ENCODE results near the gene MRPL17.
A peak's percentile ranks its signal among the peaks of the same experiment; 100 is the strongest.

The MRPL17 gene

DNA sequence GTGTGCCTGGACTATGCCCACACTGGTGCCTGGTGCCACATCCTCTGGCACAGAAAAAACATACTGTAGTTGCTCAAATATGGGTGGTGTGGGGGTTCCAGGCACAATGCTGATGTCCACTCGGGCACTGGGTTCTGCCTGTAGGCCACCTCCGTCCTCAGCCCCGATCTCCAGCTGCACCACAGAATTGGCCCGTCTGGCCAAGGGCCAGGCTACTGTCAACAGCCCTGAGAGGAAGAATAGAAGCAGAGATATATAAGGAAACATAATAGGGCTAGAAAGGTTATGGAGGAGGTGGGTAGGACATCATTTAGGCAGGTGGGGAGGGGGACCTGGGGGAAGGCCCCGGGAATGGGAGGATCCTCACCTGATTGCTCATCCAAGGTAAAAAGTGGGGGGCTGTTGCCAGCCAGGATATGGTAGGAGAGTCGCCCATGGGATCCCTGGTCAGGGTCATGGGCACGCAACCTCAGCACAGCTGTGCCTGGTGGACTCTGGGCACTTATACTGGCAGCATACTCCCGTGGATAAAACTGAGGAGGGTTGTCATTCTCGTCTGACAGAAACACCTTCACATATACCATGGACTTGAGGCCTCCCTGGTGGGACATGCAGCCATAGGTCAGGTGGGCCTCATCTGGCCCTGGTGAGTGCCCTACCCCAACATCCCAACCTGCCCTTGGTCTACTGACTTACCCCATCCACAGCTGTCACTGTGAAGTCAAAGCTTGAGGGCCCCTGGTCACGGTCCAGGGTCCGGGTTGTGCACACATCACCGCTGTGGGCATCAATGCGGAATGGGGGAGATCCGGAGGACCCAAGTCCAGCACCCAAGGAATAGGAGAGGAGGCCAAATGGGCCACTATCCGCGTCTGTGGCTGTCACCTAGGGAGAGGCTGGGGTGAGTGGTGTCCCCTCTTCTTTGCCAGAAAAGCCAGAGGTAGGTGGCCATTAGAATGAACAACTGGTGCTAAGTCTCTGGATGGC is 49.4 kb downstream of the MRPL17 start:
- no CpG with 5 or more reads among the region's 16 CpGs for WGBS, 2 donors (ENCODE audit: extremely low coverage in 2 of 2, insufficient read length in 2 of 2, insufficient replicate concordance in 1 of 2)
- Histone ChIP-seq H4K8ac (ENCODE audit: low read depth, low read length) (no peak overlapping the region), H3K4me1 (ENCODE audit: control insufficient read depth in 2 of 2, insufficient read depth in 1 of 2, low read depth in 1 of 2, low read length in 2 of 2) (peaks cover 10 to 11% of the 10 kb centered on the region in 2 donors), H3K18ac (ENCODE audit: low read length) (no peak overlapping the region), H3K9me3 (replicated peaks in 1 of 2; ENCODE audit: control insufficient read depth in 2 of 2, insufficient read depth in 1 of 2, low read depth in 1 of 2, low read length in 2 of 2) (peaks cover 0 to 4% of the 10 kb centered on the region in 2 donors), H2BK120ac (ENCODE audit: low read depth, low read length) (no peak overlapping the region), H3K79me1 (ENCODE audit: low read depth, low read length) (peaks cover 2% of the 10 kb centered on the region), H3K27ac (replicated peaks; ENCODE audit: low read length) (no peak overlapping the region), H3K9ac (ENCODE audit: low read depth, low read length, poor library complexity) (no peak overlapping the region), H2AK5ac (ENCODE audit: low read depth, low read length) (no peak overlapping the region), H2AFZ (ENCODE audit: low read length) (no peak overlapping the region), H2BK5ac (ENCODE audit: low read length) (peak overlapping the region; percentile 1), H3K14ac (ENCODE audit: low read length) (no peak overlapping the region), H3K4me2 (ENCODE audit: insufficient read depth, low read length, poor library complexity, severe bottlenecking) (no peak overlapping the region), H2BK12ac (ENCODE audit: low read length) (no peak overlapping the region), H3K36me3 (replicated peaks in 1 of 2; ENCODE audit: control insufficient read depth in 2 of 2, insufficient read depth in 2 of 2, low read length in 2 of 2) (peaks cover 2 to 82% of the 10 kb centered on the region in 2 donors), H3K27me3 (ENCODE audit: control insufficient read depth in 3 of 3, insufficient read depth in 3 of 3, low read depth in 1 of 3, low read length in 3 of 3) (peaks cover 0 to 24% (median 3%) of the 10 kb centered on the region in 3 experiments), H3K23ac (ENCODE audit: low read depth, low read length, poor library complexity) (peak overlapping the region; percentile 25), H3K4me3 (ENCODE audit: low read length in 2 of 2) (no peak overlapping the region), H3K4ac (ENCODE audit: low read length) (no peak overlapping the region), H2BK15ac (ENCODE audit: low read length) (no peak overlapping the region), H4K91ac (ENCODE audit: low read depth, low read length, poor library complexity) (no peak overlapping the region)
- DNase-seq (ENCODE audit: low spot score): no peak

DNA sequence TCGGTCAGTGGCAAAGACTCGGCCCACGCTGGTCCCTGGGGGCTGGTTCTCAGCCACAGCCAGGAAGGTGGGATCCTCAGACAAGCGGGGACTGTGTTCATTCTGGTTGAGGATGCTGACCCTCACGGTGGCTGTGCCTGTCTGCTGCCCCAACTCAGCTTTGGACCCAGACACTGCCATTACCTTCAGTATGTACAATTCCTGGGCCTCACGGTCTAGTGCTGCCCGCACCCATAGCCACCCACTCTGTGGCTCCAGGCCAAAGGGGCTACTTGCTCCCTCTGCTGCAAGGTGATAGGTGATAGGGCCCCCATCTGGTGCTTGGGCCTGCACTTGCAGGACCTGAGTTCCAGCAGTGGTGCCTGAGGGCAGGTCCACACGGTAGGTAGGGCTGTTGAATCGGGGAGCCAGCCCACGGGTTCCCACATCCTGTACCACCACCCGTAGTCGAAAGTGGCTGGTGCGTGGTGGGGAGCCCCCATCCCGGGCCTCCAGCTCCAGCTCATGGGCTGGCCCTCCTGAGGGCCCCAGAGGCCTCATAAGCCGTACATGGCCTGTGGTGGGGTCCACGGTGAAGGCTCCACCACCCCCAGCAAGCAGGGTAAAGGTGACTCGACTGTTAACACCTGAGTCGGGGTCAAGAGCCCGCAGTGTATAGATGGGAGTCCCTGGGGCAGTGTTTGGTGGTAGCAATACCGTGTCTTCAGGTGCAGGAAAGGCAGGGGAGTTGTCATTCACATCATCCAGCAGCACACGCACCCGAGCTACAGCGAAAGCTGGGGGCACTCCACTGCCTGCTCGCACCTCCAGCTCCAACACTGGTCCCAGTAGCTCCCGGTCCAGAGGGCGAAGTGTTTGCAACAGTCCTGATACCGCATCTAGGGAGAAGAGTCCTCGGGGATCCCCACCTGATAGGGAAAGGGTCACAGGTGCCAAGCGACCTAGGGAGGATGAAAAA is 50.7 kb downstream of the MRPL17 start:
- Histone ChIP-seq H3K14ac (ENCODE audit: low read length) (no peak overlapping the region), H2BK15ac (ENCODE audit: low read length) (no peak overlapping the region), H3K23ac (ENCODE audit: low read depth, low read length, poor library complexity) (no peak overlapping the region), H3K9me3 (replicated peaks in 1 of 2; ENCODE audit: control insufficient read depth in 2 of 2, insufficient read depth in 1 of 2, low read depth in 1 of 2, low read length in 2 of 2) (peaks cover 0 to 4% of the 10 kb centered on the region in 2 donors), H4K8ac (ENCODE audit: low read depth, low read length) (no peak overlapping the region), H3K4me3 (ENCODE audit: low read length in 2 of 2) (no peak overlapping the region), H3K79me1 (ENCODE audit: low read depth, low read length) (peaks cover 2% of the 10 kb centered on the region), H3K4me2 (ENCODE audit: insufficient read depth, low read length, poor library complexity, severe bottlenecking) (no peak overlapping the region), H2AFZ (ENCODE audit: low read length) (no peak overlapping the region), H2AK5ac (ENCODE audit: low read depth, low read length) (no peak overlapping the region), H3K4ac (ENCODE audit: low read length) (no peak overlapping the region), H3K18ac (ENCODE audit: low read length) (no peak overlapping the region), H2BK12ac (ENCODE audit: low read length) (no peak overlapping the region), H3K4me1 (ENCODE audit: control insufficient read depth in 2 of 2, insufficient read depth in 1 of 2, low read depth in 1 of 2, low read length in 2 of 2) (peaks cover 10 to 11% of the 10 kb centered on the region in 2 donors), H3K27me3 (ENCODE audit: control insufficient read depth in 3 of 3, insufficient read depth in 3 of 3, low read depth in 1 of 3, low read length in 3 of 3) (peaks cover 0 to 24% (median 3%) of the 10 kb centered on the region in 3 experiments), H4K91ac (ENCODE audit: low read depth, low read length, poor library complexity) (no peak overlapping the region), H2BK120ac (ENCODE audit: low read depth, low read length) (no peak overlapping the region), H3K36me3 (replicated peaks in 1 of 2; ENCODE audit: control insufficient read depth in 2 of 2, insufficient read depth in 2 of 2, low read length in 2 of 2) (peaks cover 2 to 82% of the 10 kb centered on the region in 2 donors), H3K9ac (ENCODE audit: low read depth, low read length, poor library complexity) (no peak overlapping the region), H3K27ac (replicated peaks; ENCODE audit: low read length) (no peak overlapping the region), H2BK5ac (ENCODE audit: low read length) (no peak overlapping the region)
- DNase-seq (ENCODE audit: low spot score): no peak
- WGBS, 2 donors (ENCODE audit: extremely low coverage in 2 of 2, insufficient read length in 2 of 2, insufficient replicate concordance in 1 of 2): no CpG with 5 or more reads among the region's 29 CpGs

DNA sequence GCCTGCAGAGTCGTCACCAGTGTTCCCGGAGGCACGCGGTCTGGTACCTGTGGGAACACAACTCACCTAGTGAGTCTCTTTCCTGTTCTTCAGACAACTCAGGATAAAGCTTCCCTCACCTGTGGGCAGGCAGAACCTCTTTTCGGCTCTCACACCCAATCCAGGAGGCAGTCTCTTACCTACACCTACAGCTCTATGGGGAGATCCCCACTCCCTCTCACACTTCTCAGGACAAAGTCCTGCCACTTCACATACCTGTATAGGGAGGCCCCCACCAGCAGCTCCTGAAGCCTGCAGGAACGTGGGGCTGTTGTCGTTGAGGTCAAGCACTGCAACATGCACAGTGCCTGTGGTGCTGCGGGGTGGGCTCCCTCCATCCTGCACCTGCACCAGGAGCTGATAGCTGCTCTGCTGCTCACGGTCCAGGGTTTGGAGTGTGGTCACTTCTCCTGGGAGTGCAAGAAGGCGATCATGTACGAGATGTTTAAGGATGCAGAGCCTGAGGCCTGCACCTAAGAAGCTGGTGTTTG is 51.7 kb downstream of the MRPL17 start:
- Histone ChIP-seq H3K36me3 (replicated peaks in 1 of 2; ENCODE audit: control insufficient read depth in 2 of 2, insufficient read depth in 2 of 2, low read length in 2 of 2) (peaks cover 8 to 84% of the 10 kb centered on the region in 2 donors), H3K23ac (ENCODE audit: low read depth, low read length, poor library complexity) (peak overlapping the region; percentile 50), H2BK15ac (ENCODE audit: low read length) (no peak overlapping the region), H2AK5ac (ENCODE audit: low read depth, low read length) (no peak overlapping the region), H2AFZ (ENCODE audit: low read length) (no peak overlapping the region), H3K4me2 (ENCODE audit: insufficient read depth, low read length, poor library complexity, severe bottlenecking) (no peak overlapping the region), H2BK120ac (ENCODE audit: low read depth, low read length) (no peak overlapping the region), H3K27ac (replicated peaks; ENCODE audit: low read length) (no peak overlapping the region), H3K79me1 (ENCODE audit: low read depth, low read length) (peaks cover 2% of the 10 kb centered on the region), H4K91ac (ENCODE audit: low read depth, low read length, poor library complexity) (no peak overlapping the region), H3K14ac (ENCODE audit: low read length) (no peak overlapping the region), H3K9me3 (replicated peaks in 1 of 2; ENCODE audit: control insufficient read depth in 2 of 2, insufficient read depth in 1 of 2, low read depth in 1 of 2, low read length in 2 of 2) (peaks cover 0 to 4% of the 10 kb centered on the region in 2 donors), H3K4me3 (ENCODE audit: low read length in 2 of 2) (no peak overlapping the region), H3K4ac (ENCODE audit: low read length) (no peak overlapping the region), H3K18ac (ENCODE audit: low read length) (no peak overlapping the region), H3K4me1 (ENCODE audit: control insufficient read depth in 2 of 2, insufficient read depth in 1 of 2, low read depth in 1 of 2, low read length in 2 of 2) (peaks cover 10 to 11% of the 10 kb centered on the region in 2 donors), H2BK12ac (ENCODE audit: low read length) (no peak overlapping the region), H4K8ac (ENCODE audit: low read depth, low read length) (no peak overlapping the region), H2BK5ac (ENCODE audit: low read length) (no peak overlapping the region), H3K9ac (ENCODE audit: low read depth, low read length, poor library complexity) (no peak overlapping the region), H3K27me3 (ENCODE audit: control insufficient read depth in 3 of 3, insufficient read depth in 3 of 3, low read depth in 1 of 3, low read length in 3 of 3) (peaks cover 0 to 24% (median 3%) of the 10 kb centered on the region in 3 experiments)
- no CpG with 5 or more reads among the region's 11 CpGs for WGBS, 2 donors (ENCODE audit: extremely low coverage in 2 of 2, insufficient read length in 2 of 2, insufficient replicate concordance in 1 of 2)
- DNase-seq (ENCODE audit: low spot score): no peak

Measured in neuronal stem cell (in vitro differentiated cells).